DMS153 treated with DMSO at 0.1 percent for 48 hours (cell line): ENCODE results near the gene ESPNL.

Experiments used
- DNase-seq: peaks from one replicate; lab custom pipeline; 2025; ENCODE audit not compliant: unreplicated experiment; lab: John Stamatoyannopoulos, UW

The ESPNL gene

DNA sequence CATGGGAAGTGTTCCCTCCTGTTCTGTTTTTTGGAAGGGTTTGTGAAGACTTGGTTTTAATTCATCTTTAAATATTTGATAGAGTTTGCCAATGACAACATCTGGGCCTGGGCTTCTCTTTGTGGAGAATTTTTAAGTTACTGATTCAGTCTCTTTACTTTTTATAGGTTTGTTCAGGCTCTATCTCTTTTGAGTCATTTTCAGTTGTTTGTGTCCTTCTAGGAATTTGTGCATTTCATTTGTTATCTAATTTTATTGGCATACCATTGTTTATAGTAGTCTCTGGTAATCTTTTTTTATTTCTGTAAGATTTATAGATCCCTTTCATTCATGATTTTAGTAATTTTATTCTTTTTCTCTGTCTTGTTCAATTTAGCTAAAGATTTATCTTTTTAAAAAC is 24.7 kb upstream of the ESPNL start:
- DNase-seq = no peak

GRCh38 chr2:238077292-238077691 is 22.8 kb upstream of the ESPNL start:
- DNase-seq = no peak

DNA sequence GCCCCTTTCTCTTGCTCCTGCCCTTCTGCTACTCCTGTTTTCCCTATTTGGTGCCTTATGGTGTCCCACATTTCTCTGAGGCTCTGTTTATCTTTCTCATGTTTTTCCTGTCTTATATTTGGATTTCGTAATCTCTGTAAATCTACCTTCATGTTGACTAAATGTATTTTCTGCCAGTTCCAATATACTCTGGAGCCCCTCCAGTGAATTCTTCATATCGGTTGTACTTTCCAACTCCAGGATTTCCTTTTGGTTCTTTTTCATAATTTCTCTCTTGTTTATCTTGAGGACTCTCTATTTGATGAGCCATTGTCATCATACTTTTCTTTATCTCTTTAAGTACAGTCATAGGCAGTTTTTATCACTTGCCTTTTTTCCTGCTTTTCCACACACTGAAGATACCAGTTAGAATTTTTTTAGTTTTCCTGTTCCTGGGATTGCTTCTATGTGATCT is 20.2 kb upstream of the ESPNL start:
- DNase-seq = no peak

GRCh38 chr2:238080518-238080917 is 19.6 kb upstream of the ESPNL start:
- DNase-seq = no peak

DNA sequence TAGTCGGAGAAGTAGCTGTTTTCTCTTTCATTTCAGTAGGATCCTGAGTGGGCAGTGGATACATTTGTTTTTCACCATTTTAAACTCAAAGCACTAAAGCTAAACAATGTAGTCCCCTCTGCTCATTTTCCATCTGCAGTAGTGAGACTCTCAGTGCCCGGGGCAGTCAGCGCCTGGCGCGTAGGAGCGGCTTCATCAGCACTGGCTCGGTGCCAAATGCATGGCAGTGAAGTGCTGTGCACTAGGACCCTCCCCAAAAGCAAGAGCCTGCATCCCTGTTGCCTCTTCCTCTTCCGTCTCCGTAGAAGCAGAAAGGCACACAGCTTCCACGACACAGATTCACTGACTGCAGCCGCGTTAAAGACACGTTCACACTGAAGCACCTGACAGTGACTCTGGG is 19.0 kb upstream of the ESPNL start:
- DNase-seq = no peak

DNA sequence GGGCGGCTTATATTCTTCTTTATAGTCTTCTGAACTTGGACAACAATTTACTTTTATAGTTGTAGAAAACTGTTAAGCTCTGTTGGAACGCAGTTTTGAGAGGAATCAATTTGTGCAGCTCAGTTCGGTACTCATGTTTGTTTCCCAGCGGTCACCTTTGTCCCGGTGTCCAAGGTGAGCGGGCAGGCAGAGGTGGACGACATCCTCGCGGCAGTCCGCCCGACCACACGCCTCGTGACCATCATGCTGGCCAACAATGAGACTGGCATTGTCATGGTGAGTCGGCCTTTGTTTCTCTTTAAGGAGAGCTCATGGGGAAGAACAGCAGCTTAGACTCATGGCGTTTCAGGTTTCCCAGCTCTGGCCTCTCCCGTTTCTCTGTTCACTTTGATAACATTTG is 18.6 kb upstream of the ESPNL start:
- DNase-seq = no peak

- DNase-seq = no peak
Observed at GRCh38 chr2:238082151-238082550, 18.0 kb upstream of the ESPNL start.

GRCh38 chr2:238082827-238083226 is 17.3 kb upstream of the ESPNL start:
- no peak for DNase-seq

DNA sequence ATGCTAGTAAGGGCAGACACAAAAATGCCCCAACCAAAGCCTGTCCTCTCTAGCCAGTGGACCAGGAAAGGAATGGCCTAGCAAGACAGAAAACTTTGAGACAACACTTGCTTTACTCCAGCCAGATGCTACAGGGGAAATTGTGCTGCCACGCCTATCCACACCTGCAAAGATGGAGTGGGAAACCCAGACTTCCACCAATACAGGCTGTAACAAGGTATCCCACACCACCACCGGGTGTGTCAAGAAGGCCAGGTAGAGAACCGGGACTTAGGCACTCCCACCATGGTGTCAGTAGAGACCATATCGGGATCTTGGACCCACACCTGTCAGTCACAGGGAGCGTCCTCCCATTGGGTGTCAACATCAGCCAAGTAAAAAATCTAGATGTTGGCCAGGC is 16.2 kb upstream of the ESPNL start:
- DNase-seq = no peak

DNA sequence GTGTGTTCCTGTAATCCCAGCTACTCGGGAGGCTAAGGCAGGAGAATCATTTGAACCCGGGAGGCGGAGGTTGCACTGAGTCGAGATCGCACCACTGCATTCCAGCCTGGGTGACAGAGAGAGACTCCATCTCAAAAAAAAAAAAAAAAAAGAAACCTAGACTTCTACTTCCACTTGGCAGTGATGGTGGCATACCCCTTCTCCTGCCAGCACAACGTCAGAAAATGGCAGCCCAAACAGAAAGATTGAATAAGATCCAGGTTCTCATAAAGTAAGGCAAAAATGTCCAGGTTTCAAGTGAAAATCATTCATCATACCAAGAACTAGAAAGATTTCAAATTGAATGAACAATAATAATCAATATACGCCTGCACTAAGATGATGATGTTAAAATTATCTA is 15.4 kb upstream of the ESPNL start:
- no peak for DNase-seq

- no peak for DNase-seq
Observed at GRCh38 chr2:238085899-238086298, 14.2 kb upstream of the ESPNL start.

DNA sequence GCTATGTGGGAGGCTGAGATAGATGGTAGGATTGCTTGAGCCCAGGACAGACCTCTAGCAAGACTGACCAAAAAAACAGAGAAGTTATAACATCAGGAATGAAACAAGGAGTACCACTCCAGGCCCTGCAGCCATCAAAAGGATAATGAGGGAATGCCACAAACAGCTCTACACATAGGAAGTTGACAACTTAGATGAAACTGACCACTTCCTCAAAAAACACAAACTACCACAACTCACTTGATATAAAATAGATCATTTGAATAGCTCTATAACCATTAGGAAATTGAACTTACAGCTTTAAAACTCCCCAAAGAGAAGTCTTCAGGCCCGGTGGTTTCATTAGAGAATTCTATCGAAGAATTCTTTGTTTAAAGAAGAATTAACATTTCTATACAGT is 12.9 kb upstream of the ESPNL start:
- no peak for DNase-seq

DNA sequence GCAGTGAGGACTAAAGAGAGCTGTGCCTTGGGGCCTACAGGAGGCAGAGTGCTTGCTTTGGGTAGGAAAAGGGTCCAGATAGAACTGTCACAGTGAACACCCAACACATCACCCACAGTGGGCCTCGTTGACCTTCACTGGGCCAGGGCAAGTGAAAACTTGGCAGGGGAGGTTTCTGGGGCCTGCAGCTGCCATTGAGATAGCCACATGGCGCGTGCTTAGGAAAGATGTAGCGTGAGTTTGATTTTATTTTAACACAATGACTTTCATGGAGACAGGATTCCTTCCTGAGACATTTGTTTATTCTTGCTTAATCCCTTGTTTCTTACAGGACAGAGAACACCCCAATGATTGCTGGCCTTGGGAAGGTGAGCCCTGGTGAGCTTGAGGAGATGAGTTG is 9.3 kb upstream of the ESPNL start:
- DNase-seq = no peak

DNA sequence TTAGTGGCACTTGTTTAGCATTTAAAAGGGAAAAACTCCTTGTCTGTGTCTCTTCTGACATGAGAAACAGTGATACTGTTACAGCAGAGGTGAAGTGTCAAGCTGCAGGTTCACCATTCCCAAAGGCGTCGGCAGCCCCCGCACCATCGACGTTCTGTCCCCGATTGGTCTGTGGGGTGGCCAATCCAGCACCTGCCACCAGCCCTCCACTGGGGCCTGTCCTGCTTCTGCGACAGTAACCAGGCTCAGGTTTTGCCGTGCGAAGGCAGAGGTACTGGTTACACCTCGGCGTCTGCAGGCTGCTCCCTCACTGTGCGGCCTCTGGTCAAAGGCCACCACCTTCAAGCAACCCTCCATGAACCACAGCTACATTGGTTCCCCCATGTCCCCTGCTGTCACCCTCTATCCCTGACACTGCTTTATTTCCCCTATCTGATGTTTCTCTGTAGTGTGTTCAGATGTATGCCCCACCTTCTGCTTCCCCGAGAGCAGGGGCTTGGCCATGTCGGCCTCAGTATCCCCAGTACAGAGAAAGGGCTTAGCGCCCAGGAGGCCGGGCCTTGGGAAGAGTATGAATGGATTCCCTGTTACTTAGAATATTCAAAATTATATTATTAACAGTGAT is 8.6 kb upstream of the ESPNL start:
- DNase-seq = no peak

GRCh38 chr2:238092486-238093035 is 7.6 kb upstream of the ESPNL start:
- DNase-seq = no peak

GRCh38 chr2:238093181-238094140 is 6.7 kb upstream of the ESPNL start:
- DNase-seq = no peak

DNA sequence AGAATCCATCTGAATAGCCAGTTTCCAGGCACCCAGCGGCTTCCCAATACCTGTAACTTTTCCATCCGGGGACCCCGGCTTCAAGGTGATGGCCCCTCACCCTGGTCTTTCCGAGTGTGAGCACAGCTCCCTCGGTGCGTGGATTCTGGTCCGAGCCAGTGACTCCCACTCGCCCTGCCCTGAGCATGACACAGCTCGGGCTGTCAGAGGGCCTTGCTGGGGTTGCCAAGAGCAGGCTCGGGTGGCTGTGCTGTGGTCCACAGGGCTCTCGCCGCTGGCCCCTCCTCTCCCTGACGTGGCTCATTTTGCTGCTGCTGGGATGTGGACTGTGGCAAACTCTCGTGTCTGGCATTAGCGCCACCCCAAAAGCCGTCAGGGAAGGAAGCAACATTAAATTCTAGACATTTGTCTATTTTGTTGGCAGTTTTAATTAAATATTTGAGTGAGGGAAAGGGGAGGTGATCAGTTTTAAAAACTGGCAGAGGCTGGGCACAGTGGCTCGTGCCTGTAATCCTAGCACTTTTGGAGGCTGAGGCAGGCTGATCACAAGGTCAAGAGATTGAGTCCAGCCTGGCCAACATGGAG is 5.6 kb upstream of the ESPNL start:
- no peak for DNase-seq

DNA sequence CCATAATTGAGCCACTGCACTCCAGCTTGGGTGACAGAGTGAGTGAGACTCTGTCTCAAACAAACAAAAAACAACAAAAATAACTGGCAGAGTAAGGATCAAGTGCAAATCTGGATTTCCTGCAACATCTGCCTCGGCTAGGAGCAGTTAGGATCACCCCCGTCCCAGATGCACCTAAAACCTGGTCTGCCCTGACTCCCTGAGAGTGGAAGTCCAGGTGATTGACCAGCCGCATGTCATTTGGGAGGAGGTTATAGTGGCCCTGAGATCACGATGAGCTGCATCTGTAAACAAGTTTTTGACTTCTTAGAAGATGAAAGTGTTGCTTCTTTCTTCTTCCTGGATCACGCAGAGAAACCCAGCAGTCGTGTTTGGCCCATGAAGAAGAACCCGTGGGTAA is 5.0 kb upstream of the ESPNL start:
- no peak for DNase-seq

DNA sequence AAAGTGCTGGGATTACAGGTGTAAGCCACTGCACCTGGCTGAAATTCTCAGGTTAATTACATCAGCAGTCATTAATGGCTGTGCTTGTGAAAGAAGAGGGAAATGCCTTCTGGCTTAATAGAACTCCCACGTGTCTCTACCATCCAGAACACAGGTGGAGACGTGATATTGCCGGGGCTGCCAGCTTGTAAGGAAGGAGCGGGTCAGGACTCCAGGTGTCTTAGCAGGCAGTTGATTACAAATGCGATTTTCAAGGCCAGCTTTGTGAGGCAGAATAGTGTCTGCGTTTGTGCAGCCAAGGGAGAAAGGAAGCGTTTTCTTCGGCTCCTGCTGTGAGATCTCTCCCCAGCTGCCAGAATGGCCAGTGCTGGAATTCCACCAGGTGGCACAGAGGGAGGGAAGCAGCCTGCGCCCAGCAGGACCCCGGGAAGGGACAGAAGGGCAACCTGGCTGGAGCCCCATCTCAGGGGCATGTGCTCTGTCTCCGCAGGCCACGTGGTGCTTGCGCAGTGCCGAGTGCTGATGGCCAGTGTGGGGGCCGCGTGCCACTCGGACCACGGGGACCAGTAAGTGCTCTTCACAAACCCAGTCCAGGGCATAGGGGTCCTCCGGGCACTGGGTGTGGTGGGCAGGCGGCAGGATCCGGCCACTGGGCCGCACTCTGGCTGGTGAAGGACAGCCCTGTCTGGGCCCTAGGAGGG is 3.7 kb upstream of the ESPNL start:
- no peak for DNase-seq

- DNase-seq = no peak
Observed at GRCh38 chr2:238097201-238097987, 2.7 kb upstream of the ESPNL start.
